ENCODE measurements around the gene C2CD3. TPM values are rescaled to one million over a fixed set of nuclear protein-coding genes. Genes with fewer than 3 reads are reported as not detected.

The C2CD3 gene
- total and polyA plus RNA-seq, 2 of the 4 experiments (the other 2 are of a cell fraction): 11.1 to 19.2 TPM

- CTCF ChIA-PET: interaction anchor here (0.7 kb wide), 1 partner anchor 10 kb away, joined by 3 read pairs; no protein-coding TSS in a partner anchor
- Histone ChIP-seq H3K14ac (replicated peaks; ENCODE audit: low read depth, low read length) (peak overlapping the region; percentile 74; the same call in 1 of the 2 replicates), H2BK120ac (ENCODE audit: low read depth, low read length) (0 out of 2 replicates have a peak overlapping the region, but pooled peaks have one; percentile 19), H3K9me3 (ENCODE audit: control insufficient read depth, insufficient read depth, low read length) (no peaks in the 10 kb centered on the region), H2BK5ac (ENCODE audit: low read depth, low read length, poor library complexity, severe bottlenecking) (peak overlapping the region; percentile 3), H3K56ac (ENCODE audit: extremely low read depth, insufficient read depth, low read length) (no peak overlapping the region), H2BK20ac (ENCODE audit: low read depth, low read length) (peak overlapping the region; percentile 38; the same call in 1 of the 2 replicates), H3K79me1 (ENCODE audit: low read depth in 1 of 2, low read length in 2 of 2) (peaks cover 27 to 43% of the 10 kb centered on the region in 2 experiments), H4K8ac (ENCODE audit: low read depth in 2 of 2, low read length in 2 of 2) (no peak overlapping the region), H2BK15ac (ENCODE audit: low read depth, low read length) (peak overlapping the region; percentile 30; the same call in 1 of the 3 replicates), H3K4ac (ENCODE audit: low read depth, low read length) (no peak overlapping the region), H2AK5ac (ENCODE audit: low read depth, low read length) (no peak overlapping the region), H3K4me3 (ENCODE audit: insufficient read depth, low read depth, low read length) (no peak overlapping the region), H3K4me1 (ENCODE audit: control insufficient read depth, insufficient read depth, low read length) (peaks cover 2% of the 10 kb centered on the region; the same call in 1 of the 2 replicates), H3K18ac (ENCODE audit: low read depth, low read length) (no peak overlapping the region), H3K23ac (ENCODE audit: low read depth, low read length) (no peak overlapping the region), H4K20me1 (ENCODE audit: insufficient read depth, low read length) (no peaks in the 10 kb centered on the region), H3K27me3 (ENCODE audit: control insufficient read depth, insufficient read depth, low read length) (no peaks in the 10 kb centered on the region), H3K9ac (ENCODE audit: low read depth, low read length) (no peak overlapping the region), H2AFZ (replicated peaks; ENCODE audit: low read length, poor library complexity) (no peak overlapping the region), H3K36me3 (ENCODE audit: control insufficient read depth, insufficient read depth, low read length) (peaks cover 1% of the 10 kb centered on the region; the same call in 1 of the 2 replicates), H2AK9ac (replicated peaks; ENCODE audit: low read depth, low read length, poor library complexity) (no peak overlapping the region), H3K4me2 (ENCODE audit: low read depth, low read length) (peak overlapping the region; percentile 53; the same call in 1 of the 2 replicates), H3K9me1 (ENCODE audit: insufficient read depth, low read length) (peaks cover 3% of the 10 kb centered on the region), H4K5ac (ENCODE audit: low read depth, low read length) (no peak overlapping the region), H4K91ac (ENCODE audit: insufficient read depth, low read depth, low read length) (no peak overlapping the region), H3K27ac (ENCODE audit: insufficient read depth, low read length) (no peak overlapping the region; the same call in 1 of the 2 replicates)
- in situ Hi-C loops (cut with MboI; ENCODE audit: low sequenced_read_pairs): no loop called here
- intact Hi-C loops (cut with micrococcal nuclease): no loop called here
- no TSS peak for BruUV-seq (replicated peaks)
- no peak for DNase-seq
- 0 out of 2 replicates have a peak, but pooled peaks have one; percentile 37 for ATAC-seq (ENCODE audit: low read depth)
- POLR2A ChIA-PET (ENCODE audit: unreplicated experiment): no interaction called here
- WGBS, 2 experiments (ENCODE audit: extremely low coverage in 2 of 2, insufficient read length in 1 of 2): no CpG with 5 or more reads among the region's 1 CpG
- dilution Hi-C loops (cut with HindIII; ENCODE audit: low sequenced_read_pairs, unreplicated experiment): no loop called here
- TF ChIP-seq BHLHE40 (IDR thresholded peaks at IDR 0.05; ENCODE audit: low read depth, low read length) (no peak), ELK1 (IDR thresholded peaks at IDR 0.05; ENCODE audit: borderline replicate concordance, low read depth, low read length) (no peak), FOS (IDR thresholded peaks at IDR 0.05; ENCODE audit: low read depth, low read length) (no peak), MAZ (IDR thresholded peaks at IDR 0.05; ENCODE audit: borderline replicate concordance, low read depth, low read length) (no peak), CTCF (conservative IDR thresholded peaks at IDR 0.05; ENCODE audit: low read depth, low read length) (no peak), RAD21 (IDR thresholded peaks at IDR 0.05; ENCODE audit: low read length) (no peak), CEBPB (IDR thresholded peaks at IDR 0.05; ENCODE audit: low read depth, low read length) (no peak), SMC3 (IDR thresholded peaks at IDR 0.05; ENCODE audit: low read depth, low read length) (no peak), POLR2A (IDR thresholded peaks at IDR 0.05; ENCODE audit: low read depth, low read length) (no peak), MXI1 (IDR thresholded peaks at IDR 0.05; ENCODE audit: borderline replicate concordance, low read depth, low read length) (no peak), NFE2L2 (IDR thresholded peaks at IDR 0.05; ENCODE audit: low read depth, low read length) (no peak), RFX5 (IDR thresholded peaks at IDR 0.05; ENCODE audit: low read depth, low read length) (no peak), CHD1 (IDR thresholded peaks at IDR 0.05; ENCODE audit: low read depth, low read length) (no peak), RCOR1 (IDR thresholded peaks at IDR 0.05; ENCODE audit: insufficient replicate concordance, low read length) (no peak)
These were observed 16.1 kb downstream of the C2CD3 start for GRCh38 chr11:74154620-74155281.
